GM21723 (cell line): ENCODE results near the gene CASZ1.

Experiments
- ATAC-seq: cut with Tn5 transposase; IDR thresholded peaks from one replicate; pipeline ENCODE4 v1.9.1; 2021; ENCODE audit warnings: mild to moderate bottlenecking, moderate library complexity; ENCODE audit not compliant: unreplicated experiment

CASZ1 gene

DNA sequence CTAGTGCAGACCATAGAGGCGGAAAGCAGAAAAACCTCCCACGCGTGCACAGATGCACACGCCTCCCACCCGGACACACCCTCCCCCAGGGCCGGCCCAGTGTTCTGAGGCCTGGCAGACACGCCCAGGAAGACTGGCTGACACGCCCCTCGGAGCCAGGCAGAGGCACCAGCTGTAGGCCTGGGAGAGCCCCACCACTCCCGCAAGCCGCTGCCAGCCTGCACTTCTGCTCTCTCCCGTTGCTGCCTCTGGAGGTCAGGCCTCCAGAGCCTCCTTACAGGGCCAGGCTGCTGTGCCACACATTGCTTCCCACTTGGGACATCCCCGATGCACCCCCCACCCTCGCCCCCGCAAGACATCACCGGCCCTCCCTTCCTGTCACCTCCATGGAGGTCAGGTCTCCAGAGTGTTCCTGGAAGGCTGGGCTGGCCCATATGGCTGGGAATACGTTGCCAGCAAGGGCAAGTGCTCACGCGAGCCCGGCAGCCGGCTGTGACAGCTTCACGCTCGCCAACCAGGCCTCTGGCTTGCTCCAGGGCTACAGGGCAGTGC, 40.4 kb downstream of the CASZ1 start:
- no peak for ATAC-seq

DNA sequence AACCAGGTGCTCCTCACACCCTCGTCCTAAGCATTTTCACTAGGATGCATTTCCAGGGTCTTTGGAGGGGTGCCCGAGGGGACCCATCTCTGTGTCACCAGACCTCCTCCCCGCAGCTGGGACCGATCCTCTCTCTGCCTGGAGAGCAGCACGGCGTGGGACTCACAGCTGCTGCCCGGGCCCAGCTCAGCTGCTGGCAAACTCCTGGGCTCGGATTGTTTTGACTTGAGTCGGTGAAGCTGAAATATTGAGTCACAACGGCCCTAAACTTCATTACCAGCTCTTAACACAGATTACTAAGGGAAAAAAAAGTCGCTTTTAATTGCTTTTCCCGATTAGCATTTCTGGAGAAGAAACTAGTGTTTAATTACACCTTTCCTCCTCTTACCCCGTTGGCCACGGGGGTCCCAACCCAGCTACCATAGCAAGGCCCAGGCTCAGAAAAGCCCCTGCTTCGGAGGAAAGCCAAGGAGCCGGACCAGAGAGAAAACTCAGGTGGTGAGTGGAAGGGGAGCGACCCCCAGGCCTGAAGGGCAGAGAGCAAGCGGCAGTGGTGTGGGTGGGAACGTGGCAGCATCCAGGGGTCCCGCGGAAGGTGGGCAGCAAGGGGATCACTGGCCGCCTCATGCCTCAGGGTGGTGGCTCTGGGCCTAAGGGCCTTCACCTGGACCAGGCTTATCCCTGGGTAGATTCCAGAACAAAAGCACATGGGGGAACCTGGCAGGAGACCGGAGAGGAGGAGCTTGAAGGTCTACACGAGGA, 41.7 kb downstream of the CASZ1 start:
- ATAC-seq = no peak

DNA sequence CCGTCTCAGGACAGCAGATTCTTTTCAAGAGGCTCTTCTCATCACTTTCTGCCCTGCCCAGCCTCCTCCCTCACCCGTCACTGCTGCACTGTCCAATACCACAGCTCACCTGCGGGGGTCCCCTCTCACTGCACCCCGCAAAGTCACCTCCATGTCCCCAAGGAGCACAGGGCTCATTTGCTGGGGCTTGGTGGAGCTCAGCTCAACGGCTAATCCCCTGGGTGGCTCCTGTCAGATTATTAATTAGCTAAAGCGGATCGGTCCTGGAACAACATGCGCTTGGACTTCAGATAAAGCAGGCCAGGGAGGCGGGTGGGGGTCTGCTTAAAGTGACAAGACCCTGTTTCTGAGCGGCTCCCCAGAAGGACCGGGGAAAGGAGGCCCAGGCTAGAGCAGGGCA, 43.1 kb downstream of the CASZ1 start:
- no peak for ATAC-seq

DNA sequence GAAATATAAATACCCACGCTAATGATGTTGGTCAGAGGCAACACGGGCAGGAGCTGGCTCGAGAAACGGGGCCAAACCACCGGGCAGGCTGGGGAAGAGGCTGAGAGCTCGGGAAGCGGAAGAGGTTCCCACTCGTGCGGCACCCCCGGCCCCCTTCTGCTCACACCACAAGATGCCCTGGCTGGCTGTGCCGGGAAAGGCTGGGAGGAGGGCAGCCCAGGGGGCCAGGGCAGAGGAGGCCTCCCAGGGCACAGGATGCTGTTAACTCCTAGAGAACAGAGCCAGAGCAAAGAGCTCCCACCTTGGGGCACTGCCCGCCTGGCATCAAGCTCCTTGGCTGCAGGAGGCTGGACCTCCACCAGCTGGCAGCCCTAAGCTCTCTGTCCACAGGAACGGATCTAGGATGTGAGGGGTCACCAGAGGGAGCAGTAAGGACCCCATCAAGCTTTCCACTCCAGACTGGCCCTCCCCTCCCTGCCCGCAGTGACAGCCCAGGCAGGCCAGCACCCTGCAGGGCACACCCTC, 44.8 kb downstream of the CASZ1 start:
- ATAC-seq = no peak

DNA sequence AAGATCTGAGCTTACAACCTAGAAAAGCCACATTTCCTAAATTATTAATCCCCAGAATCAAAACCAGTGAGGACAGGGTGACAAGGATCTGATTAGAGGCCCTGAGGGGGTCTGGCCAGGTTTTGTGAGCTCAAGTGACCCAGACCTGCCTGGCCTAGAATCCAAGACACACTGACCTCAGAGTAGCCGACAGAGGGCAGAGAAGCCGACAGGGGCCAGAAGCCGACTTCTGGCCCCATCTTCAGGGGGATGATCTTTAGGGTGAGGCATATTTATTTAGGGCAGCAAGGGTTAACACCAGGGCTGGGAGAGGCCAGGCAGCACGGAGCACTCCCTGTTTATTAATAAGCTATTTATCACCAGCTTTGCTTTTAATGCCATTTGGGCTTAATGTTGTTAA, 45.3 kb downstream of the CASZ1 start:
- ATAC-seq = no peak

DNA sequence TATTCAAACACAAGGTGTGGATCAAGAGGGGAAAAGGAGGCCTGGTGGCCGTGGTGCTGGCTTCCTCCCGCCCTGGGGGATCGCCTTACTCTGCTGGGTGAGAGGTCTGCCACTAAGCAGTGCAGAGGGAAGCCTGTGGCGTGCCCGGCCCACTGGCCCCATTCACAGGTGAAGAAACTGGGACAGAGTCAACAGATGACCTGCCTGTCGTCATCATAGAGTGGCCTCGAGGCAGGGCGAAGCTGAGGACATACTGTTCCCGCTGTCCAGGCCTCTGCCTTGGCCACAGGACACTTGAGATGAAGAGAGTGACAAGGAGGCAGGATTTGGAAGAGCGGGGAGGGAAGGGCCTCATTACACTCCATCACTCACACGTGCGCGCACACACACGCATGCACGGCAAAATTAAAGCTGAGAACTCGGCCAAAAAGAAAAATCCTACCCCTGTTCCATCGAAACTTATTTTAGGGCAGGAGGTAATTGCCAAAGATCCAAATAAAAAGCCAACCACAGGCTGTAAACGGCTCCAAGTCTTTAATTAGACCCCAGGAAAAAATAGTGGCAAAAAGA, 50.5 kb downstream of the CASZ1 start:
- ATAC-seq = no peak

DNA sequence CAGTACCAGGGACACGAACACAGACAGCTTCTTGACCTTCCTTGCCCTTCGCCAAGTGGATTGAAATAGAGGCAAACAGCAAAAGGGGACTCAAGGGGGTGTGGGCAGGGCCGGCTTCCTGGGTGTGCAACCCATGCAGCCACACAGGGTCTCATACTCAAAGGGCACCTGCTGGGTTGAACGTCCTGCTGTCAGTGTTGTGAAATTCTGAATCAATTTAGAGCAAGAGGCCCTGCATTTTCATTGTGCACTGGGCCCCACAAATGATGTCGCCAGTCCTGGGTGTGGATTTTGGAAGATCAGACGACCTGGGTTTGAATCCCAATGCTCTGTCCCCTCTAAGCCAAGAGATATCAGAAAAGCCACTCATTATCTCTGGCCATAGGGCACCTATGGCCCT, 51.1 kb downstream of the CASZ1 start:
- no peak for ATAC-seq

DNA sequence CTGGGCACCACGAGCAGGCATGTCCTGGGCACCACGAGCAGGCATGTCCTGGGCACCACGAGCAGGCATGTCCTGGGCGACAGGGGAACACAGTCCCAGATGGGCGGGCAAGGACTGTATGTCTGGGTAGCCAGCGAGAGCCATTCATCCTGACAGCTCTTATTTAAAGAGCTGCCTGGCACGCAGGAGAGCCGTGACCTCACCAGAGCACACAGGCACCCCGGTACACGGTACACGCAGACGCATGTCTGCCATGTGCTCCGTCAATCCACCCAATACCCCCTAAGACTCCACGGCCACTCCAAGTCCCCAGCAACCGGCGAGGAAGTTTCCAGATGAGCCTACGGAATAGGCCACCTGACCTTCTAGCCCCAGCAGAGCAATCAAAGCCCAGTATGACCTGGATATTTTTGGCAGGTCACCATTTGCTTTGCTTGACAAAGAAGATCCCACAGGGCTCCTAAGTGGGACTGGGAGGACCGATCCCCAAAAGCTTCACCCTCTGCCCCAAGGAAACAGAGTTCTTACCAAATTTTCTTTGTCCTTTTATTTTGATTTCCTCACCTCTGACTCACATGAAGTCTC, 51.7 kb downstream of the CASZ1 start:
- ATAC-seq = no peak

DNA sequence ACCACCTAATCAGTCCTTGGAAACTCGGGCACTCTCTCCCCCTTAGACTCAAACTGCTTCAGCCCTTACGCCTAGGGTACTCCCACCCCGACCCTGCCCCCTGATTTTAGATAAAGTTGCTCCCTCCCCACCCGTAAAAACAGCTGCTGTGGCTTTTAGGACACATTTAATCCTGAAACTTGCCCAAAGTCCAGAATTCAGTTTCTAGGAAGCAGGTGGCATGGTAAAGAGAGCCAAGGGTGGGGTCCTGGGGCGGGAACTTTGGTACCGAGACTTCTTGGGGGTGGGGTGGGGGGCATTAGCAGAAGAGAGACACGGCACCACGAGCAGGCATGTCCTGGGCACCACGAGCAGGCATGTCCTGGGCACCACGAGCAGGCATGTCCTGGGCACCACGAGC, 52.4 kb downstream of the CASZ1 start:
- no peak for ATAC-seq

DNA sequence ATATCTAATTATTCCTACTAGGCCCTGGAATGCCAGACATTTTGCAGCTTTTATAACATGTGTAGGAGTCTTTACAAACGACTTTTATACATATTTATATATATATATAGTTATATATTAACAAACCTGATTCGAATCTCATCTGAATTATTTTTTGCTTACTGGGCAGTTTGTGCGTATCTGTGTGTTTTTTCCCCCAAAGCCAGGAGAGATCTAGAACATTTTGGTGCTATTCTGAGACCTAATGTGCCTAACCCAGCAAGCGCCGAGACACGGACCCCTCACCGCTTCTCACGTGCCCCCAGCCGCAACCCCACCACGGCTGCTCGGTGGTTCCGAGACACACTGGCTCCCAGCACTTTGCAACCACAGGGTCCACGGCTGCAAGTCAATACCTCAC, 54.8 kb downstream of the CASZ1 start:
- ATAC-seq = no peak

DNA sequence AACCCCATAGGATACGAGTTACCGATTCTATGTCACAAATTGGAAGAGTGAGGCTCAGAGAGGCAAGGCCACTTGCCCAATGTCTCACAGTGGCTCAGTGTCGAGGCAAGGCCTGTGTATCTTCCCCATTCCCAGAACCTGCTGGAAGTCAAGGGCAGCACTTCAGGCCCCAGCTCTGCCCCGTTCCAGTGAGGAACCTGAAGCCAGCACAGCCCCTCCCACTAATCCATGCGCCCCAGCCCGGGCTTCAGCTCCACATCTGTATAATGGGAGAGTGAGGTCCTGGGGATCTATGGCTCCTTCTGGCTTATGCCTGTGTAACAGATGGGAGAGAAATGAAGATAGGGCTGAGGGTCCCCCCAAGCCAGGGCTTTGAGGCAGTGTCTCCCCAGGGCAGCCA, 56.3 kb downstream of the CASZ1 start:
- no peak for ATAC-seq

DNA sequence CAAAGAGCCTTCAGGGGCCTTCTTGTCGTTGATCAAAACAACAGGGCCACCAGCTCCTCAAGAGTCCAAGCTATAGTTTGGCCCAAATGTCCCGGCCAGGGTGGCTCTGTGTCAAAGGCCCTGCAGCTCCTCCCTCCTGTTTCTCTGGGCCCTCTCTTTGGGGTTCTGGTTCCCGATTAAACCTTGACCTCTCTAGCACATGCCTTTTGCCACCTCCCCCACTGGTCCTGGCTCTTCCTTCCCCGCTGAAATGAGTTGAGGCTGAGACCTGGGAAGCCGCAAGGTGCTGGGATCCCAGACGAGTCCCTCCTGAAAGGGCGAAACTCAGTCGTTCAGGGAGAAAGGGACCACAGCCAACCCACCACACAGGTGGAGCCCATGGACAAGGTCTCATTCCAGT, 56.9 kb downstream of the CASZ1 start:
- ATAC-seq = no peak

DNA sequence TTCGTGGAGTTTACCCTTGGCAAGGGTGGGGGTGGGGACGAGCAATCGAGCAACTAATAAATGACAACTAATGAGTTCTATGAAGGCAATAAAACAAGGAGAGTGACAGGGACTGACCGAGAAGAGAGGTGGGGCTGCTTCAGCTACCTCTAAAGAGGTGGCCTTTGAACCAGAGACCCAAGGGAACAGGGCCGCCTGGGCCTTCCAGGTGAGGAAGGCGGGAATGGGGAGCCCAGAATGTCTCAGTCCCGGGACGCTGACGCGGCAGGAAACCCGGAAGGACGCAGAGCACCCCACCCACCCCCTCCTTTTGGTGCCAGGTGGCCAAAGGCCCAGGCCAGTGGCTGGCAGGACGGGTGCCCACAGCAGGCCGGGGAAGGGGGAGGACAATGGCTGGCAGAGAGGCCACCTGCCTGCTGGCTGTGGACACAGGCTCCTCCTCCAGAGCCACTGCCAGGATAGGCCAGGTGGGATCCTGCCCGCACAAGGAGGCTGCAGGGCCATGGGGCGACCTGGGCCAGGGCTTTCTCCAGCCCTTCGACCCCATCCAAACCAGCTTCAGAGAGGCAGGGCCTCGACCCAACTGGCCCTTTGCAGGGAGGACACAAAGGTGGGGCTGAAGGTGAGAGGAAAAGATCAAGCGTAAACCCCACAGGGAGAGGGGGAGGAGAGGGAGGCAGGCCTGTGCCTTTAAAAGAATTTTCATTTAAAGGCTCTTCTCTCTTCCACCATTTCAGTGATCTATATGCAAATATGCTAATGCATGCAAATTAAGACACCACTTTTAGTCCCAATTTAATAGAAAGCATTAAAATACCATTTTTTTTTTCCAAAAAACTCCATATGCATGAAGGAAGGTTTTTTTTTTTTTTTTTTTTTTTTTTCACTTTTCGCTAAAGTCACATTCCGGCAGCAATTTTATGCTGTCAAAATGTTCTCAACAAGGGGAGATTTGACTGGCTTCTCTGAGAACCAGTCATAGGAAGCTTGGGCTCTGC, 58.1 kb downstream of the CASZ1 start:
- ATAC-seq = no peak

DNA sequence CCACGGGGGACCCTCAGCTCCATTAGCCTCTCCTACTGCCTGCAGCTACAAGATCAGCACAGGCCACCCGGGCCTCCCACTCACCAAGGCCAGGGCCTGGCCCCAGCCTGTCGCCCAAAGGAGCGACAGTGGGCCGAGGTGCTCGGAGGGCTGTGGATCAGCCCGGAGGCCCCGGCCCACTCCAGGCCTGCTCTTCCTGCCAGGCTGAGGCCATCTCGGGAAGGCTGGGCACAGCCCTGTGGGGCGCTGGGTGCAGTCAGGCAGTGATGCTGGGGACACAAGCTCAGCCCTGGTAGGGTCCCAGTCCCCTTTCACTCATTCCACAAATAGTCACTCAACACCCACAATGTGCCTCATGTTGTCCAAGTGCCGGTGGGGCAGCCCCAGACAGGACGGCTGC, 58.8 kb downstream of the CASZ1 start:
- no peak for ATAC-seq

DNA sequence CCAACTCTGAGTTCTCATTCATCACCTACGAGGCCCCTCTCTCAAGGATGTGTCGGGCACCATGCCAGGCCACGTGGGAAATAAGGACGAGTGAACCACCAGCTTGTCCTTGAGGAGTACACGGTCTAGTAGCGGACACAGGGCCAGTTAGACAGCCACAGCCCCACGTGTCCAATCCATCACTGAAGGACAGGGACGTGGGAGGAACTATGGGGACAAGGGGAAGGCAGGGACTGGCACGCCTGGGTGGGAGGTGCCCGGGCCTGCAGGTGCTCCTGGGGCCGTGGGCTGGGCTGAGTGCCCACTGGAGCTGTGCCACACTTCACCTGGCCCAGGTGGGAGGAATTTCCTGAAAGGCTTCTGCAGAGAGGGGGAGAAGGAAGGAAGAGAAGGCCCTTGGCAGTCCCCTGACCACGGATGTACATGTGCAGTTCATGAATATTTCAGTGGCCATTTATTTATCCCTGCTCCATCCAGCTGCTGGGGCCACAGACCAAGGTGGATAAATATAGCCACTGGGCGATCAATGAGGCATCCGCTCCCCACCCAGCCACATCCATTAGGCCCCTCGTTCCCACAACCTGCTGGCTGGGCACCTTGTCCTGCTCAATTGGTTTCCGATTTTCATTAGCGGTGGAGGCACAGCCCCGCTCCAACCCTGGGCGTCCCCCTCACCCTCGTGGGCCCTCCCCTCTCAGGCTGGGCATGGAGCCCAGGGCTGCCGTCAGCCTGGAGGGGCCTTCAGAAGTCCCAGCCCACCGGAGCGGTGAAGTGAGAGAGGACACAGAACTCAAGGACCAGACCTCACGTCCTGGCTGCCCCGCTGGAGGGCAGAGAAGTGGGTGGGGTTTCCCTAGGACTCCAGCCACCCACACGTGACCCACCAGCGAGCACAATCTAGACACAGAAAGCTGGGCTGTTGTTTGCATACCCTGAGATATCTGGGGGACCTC, 59.5 kb downstream of the CASZ1 start:
- ATAC-seq = no peak

DNA sequence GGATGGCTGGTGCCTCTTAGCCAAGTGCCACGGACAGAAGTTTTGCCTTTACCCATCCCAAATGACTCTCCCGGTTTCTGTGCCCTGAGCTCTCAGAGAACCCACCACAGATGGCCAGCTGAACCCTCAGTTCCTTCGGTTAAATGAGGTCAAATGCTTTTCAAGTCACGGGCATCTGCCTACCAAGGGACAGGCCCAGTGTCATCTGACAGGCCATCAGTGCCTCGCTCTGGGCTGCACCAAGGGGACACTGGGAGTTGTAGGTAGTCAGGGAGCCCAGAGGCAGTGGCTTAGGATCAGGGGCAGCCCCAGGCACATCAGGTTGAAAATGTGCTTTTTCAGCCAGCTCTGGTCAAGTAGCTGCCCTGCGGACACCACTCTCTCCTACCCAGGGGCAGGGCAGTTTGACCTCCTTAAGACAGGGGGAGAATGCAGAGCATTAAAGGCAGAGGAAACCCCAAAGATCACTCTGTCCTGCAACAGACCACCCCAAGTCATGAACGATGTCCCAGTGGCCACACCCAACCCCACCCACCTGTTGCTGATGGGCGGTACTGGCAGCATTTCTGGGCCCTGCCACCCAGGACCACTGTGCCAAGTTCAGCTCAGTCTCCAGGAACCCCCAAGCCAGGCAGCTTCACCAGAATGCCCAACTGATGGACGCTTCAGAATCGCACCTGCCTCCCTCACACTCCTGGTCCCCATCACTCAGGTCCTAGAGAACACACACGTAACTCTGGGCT, 60.7 kb downstream of the CASZ1 start:
- ATAC-seq = no peak

DNA sequence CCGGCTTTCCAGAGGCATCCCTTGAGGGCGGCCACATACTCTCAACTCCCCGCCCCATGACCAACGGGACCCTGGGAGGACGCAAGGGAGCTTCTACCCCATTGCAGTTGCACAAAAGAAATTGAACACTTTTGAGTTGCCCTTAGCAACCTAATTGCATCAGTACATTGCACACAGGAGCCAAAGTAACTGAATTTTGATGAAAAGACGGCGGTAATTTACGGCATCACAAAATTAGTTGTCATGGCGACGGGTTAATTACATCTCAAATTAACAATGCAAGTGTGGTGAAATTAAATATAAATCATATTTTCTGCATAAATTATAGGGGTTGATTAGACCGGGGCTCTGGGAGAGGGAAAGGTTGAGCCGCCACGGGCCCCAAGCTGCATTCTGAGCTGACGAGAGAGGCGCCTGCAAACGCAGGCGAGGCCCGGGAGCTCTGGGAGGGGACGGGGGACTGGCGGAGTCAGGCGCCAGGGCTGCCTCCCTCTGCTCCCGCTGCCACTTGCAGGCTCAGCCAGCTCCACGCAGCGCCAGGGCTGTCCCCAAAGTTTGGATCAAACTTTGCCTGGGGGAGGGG, 61.4 kb downstream of the CASZ1 start:
- no peak for ATAC-seq

DNA sequence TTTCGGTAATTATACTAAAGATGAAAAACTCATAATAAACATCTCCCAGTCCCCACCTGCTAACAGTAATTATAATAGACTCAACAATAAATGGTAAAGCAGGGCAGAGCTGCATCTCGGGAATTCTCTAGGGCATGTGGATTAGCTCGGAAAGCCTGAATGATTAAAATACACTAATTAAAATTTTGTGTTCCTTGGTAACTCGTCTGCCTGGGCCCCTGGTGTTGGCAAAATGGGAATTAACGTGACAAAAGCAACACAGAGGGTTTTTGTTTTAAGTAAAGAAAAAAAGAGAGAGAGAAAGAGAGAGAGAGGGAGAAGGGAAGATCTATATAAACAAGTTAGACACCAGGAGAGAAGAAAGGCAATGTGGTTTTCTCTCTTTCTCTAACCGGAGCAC, 62.1 kb downstream of the CASZ1 start:
- ATAC-seq = no peak
